Measurements from ENCODE around the gene TGM2. TPM values are rescaled to one million over a fixed set of nuclear protein-coding genes. Genes with fewer than 3 reads are reported as not detected.

TGM2 gene
- polyA plus RNA-seq, 3 donors, result 39.1 to 45.5 (median 42.3) TPM

DNA sequence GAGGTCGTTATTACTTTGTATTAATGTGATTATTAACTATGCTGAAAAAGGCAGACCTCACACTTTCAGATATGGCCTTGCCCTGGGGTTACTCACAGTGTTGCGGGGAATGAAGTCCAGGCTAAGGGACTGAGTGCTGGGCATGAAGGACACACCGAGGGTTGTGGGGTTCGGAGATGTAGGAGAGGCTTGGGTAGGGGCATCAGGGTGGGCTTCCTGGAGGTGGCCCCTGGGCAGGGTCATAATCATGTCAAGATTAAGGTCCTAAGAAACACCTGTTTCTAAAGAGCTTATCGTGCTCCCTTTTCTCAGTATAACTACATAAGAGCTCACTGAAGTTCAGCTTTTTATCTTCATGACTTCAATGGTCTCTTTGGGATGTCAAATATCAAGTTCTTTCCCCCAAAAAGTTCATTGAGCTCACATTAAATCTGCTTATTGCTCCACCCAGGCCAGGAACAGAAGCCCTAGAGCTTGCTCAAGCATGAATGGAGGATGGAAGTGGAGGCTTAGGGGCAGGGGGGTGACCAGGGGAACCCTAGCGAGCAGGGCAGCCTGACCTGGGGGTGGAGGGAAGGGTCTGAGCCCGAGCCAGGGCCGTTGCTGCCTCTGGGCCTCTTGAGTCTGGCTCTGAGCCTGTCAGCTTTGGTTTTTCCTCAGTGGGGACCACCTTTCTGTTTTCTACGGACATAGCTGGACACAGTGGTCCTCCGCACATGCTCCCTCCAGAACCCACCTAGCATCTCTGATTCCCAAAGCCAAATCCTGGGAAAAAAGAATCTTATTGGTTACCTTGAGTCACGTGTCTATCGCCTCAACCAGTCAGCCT is 37.3 kb upstream of the TGM2 start:
- no peak for DNase-seq

DNA sequence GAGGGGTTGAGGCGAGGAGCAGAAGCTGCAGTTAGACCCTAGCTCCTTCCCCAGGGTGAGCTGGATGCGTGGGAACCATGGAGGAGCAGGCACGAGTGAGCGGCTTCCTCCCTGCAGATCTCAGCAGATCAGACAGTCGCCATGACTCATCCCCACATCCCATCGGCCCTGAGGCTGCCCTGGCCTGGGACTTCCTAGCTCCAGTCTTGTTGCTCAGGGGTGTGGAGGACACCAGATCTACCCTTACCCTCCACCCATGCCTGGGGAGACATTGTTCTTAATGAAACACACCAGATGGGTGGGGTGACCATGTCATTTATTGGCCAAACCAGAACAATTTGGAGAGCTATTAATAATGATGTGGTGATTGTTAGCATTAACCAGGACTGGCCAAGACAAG is 36.3 kb upstream of the TGM2 start:
- no peak for DNase-seq

DNA sequence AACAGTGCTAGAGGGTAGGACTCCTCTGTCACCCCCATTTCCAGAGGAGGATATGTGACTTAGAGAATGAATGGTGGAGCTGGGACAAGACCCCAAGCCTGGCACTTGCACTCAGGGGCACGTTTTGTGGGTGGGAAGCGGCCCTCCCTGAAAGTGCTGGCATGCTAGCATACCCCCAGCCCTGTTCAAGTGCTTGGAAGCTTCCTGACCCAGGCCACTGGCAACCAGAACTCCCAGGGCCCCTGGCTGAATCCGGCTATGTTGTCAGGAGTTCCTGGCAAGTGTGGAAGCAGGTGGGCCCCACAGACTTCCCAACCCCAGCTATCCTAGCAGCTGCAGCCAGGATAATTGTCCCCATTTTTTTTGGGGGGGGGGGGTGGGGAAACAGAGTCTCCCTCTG is 35.6 kb upstream of the TGM2 start:
- no peak for DNase-seq

DNA sequence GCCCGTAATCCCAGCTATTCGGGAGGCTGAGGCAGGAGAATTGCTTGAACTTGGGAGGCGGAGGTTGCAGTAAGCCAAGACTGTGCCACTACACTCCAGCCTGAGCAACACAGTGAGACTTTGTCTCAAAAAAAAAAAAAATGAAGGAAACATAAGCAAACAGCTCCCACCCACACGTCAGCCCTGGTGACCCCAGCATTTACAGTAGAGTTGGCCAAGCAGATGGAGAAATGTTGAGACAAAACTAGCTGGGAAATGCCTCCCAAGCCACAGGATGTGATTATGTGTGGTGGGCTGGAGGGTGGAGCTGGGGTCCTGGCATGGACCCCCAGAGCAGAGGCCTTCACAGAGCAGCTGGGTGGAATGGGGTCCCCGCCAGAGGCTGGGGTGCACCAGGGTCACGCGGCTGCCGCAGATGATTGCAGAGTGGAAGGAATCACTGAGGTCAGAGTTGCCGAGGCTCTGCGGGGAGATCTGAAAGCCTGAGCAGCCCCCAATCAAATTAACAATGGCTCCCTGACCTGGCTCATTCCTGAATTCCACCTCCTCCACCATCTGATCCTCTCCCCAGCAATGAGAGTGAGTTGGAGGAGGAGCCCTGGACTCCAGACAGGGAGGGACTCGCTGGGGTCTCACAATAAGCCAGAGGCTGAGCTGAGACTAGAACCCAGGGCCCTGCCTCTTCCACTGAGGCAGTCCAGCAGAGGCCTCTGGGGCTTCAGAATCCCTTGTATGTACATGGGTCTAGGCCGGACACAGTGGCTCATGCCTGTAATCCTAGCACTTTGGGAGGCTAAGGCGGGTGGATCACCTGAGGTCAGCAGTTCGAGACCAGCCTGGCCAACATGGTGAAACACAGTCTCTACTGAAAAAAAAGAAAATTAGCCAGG is 34.7 kb upstream of the TGM2 start:
- no peak for DNase-seq

DNA sequence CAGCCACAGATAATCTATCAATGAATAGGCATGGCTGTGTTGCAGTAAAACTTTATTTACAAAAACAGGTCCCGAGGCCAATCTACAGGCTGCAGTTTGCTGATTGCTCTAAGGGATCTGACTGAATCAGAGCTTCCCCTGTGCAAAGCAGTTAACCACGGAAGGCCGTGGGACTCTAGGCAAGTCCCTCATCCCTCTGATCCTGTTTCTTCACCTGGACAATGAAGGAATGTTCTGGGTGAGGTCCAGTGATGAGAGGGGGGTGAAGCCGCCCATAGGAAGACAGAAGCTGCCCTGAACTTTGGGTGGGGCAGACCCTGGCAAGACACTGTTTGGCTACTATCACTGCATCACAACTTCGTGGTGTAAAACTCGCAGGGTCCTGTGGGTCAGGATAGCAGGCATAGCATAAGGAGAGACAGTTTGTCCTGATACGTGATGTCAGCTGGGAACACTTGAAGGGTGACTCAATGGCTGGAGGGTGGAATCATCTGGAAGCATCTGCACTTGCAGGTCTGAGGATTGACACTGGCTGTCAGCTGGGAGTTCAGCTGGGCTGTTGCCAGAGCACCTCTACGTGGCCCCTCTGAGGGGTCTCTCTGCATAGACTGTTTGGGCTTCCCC is 33.3 kb upstream of the TGM2 start:
- DNase-seq, result no peak

DNA sequence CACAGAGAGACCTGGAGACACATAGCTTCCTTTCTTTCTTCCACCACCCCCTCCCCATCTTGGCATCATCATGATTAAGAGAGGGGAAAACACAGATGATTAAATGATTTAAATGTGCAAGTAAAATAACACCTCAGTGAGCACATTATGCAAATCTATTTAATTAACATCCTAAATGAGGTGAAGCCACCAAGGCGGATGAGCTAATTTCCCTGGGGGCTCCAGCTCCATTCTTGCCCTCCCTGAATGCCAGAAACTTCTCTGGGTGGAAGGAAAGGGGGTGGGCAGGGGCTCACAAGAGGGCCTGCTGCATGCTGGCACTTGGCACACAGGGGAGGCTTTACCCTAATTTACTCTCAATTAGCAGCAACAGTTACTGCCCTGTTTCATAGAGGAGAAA is 32.5 kb upstream of the TGM2 start:
- no peak for DNase-seq

DNA sequence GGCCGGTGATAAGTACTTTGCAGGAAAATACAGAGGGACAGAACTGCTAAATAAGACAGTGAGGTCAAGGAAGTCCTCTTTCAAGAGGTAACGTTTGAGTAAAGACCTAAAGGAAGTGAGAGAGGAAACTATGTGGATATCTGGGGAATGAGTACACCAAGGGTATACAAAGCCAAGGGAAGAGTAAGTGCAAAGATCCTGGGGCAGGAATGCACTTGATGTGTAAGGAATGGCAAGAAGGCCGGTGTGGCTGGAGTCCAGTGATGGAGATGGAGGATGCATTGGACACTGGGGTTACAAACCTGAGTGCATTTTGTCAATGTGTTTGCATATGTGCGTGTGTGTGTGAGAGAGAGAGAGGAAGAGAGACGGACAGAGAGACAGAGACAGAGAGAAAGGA is 32.1 kb upstream of the TGM2 start:
- DNase-seq, result no peak

DNA sequence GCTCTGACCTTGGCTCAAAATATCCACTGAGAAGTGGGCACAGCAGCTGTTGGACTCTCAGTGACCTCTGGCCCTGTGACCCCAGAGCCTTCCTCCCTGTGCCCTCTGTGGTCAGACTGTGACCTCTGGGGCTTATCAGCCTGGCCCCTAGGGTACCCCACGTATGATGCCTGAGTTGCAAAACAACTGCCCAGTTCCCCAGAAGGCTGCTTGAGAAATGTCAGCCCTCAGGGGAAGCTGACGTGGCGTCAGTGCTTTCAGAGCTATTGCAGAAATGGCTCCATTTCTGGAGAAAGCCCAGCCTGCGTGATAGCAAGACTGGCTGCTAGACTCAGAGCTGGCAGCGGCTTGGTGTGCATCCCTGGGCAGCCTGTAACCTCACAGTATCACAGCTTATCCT is 31.5 kb upstream of the TGM2 start:
- no peak for DNase-seq

DNA sequence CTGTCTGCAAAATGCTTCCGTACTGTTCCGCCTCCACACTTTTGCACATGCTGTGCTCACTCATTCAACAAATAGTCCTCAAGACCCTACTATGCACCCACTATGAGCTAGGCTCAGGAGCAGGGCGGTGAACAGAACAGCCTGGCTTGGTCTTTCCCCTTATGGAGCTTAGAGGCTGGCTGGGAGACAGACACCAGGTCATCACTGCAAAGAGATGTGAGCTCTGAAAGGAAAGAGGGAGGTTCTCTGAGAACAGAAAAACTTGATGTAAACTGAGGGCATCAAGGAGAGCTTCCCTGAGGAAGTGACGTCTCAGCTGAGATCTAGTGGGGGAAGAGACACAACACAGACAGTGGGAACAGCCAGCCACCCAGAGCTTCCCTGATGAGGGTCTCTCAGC is 31.0 kb upstream of the TGM2 start:
- no peak for DNase-seq

DNA sequence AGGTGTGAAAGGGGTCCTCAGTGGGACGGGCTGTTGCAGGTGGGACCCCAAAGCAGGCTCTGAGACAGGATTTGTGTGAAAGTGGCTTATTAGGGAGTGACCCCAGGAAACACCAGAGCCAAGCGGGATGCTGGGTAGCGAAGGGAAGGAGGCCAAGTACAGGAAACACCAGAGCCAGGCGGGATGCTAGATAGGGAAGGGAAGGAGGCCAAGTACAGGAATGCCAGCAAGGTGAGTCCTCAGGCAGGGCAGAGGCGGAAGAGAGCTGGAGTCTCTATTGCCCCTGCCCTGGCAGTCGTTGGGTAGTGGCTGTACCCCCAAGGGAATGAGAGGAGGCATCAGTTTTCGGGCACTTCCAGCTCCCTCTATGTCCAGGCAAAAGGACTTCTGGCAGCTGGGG is 30.5 kb upstream of the TGM2 start:
- DNase-seq, result no peak

DNA sequence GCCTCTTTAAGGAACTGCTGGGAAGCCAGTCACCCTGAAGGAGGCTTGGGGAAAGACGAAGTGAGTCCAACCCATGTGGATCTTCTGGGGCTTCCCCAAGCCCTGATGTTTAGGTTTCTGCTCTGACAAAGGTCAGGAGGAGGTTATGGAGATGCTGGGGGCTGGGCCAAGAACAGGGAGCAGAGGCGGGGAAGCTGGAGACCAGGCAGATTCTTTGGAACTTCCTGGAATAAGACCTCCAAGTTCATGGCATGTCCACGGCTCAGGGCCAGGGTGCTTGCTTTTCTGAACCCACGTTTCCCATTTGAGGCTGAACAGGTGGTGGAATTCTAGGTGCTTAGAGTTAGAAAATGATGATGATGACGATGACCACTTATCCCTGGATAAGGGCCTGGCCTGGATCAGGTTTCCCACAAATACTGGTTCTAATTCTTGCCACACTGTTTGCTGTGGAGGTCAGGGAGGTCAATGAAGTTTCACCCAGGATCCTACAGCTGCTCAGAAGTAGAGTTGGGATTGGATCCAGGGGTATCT is 30.0 kb upstream of the TGM2 start:
- no peak for DNase-seq

DNA sequence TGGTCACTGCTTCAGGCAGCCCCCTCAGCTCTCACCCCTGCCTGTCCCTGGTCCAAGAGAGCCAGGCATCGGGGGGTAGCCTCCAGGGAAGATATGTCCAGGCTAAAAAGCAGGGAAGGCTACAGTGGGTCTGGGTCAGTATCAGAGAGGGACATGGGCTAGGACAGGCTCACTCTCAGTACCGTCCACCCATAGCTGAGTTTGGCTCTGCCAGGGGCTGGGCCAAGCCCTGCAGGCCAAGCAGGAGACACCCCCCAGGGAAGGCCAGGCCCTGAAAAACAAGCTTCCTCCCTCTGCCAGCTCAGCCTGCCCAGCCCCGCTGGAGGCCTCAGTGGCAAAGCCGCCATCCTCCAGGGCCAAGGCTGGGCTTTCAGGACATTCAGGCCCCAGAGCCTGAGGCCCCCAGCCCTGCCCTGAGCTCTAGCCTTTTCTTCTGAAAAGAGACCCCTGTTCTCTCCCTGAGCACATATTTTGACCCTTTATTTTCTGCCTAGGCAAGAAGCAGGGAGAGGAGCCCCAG is 28.6 kb upstream of the TGM2 start:
- DNase-seq, result no peak

DNA sequence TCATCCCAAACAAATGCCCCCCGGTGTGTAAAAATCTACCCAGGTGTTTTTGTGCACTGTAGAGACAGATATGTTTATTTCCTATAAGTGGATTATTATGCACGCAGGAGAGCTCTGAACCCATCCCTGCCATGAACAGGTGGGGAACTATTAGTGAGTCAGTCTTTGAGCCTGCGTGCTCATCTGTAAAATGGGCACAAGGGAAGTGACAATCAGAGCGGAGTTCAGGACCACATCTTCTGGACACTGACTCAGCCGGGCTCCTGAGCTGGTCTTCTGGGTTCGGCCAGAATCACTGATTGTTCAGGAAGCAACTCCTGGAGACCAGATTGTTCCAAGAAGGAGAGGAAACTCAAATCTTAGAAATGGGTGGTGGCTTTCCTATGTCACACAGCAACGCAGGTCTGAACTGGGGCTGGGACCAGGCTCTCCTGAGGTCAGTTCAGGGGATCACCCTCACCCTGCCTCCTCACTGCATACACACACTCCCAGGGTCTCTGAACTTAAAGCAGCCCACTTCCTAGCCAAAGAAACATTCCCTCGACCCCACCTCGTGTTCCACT is 27.3 kb upstream of the TGM2 start:
- no peak for DNase-seq

DNA sequence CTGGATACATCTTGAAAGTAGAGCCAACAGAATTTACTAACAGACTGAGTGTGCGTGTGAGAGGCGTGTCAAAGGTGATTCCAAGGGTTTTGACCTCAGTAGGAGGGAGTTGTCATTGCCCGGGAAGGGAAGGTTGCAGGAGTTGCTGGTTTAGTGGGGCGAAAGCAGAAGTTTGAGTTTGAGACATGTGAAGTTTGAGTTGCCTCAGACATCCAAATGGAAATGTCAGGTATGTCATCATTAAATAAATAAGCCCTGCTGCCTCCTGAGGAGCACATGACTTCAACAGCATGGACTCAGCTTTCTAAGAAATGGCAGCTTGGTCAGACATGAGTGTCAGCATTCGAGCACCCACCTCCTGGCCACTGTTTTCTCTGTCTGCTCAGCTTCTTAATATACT is 26.6 kb upstream of the TGM2 start:
- no peak for DNase-seq

DNA sequence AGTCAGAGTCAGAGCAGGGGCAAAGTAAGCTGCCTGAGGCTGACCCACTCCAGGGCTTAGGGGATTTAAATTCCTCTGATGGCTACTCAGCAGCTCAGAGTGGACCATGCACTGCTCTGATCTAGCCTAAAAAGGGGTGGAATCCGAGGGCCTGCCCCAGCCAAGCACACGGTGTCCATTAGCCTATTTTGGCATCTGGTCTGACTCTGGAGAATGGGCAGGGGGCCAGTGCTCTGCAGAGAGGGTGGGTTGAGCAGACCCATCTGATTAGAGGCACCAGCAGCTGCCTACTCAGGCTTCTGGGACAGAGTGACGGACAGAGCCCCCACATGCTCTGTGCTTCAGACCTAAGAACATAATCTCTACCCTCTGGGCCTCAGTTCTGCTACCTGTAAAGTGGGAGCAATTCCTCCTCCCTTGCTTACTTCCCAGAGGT is 25.9 kb upstream of the TGM2 start:
- DNase-seq, result no peak

DNA sequence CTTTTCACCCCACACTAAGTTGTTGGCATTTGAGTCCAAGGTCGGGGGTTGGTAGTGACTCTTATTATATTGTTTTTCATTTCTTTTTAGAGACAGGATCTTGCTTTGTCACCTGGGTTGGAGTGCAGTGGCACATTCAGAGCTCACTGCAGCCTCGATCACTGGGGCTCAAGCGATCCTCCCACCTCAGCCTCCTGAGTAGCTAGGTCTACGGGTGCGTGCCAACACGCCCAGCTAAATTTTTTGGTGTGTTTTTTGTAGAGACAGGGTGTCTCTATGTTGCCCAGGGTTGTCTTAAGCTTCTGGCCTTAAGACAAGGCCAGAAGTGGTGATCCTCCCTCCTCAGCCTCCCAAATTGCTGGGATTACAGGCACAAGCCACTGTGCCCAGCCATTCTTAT is 25.1 kb upstream of the TGM2 start:
- DNase-seq, result no peak

DNA sequence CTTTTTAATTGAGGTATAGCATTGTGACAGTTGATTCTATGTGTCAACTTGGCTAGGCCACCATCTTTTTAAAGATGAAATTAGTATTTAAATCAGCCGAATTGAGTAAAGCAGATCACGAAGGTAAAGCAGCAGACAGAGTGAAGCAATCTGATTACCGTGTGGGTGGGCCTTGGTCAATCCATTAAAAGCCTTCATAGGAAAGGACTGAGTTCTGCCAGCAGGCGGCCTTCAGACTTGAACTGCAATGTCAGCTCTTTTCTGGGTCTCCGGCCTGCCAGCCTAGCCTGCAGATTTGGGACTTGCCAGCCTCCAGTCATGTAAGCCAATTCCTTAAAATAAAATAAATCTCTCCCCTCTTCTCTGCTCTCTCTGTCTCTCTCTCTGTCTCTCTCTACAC is 22.4 kb upstream of the TGM2 start:
- no peak for DNase-seq

DNA sequence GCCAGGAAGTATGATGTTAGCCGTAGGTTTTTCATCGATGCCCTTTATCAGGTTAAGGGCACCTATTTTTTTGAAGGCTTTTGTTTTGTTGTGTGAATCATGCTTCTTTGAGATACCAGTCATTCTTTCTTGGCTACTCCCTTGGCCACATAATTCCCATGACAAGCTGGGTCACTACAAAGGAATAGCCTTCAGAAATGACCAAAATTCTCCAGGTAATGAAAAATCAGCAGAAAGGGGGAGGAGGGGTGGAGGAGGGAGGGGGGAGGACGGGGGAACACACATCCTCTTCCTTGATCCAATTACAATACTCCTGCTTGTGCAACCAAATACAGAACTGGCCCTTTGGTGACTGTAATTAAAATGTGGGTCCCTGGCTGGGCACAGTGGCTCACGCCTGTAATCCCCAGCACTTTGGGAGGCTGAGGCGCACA is 21.7 kb upstream of the TGM2 start:
- DNase-seq, result no peak

DNA sequence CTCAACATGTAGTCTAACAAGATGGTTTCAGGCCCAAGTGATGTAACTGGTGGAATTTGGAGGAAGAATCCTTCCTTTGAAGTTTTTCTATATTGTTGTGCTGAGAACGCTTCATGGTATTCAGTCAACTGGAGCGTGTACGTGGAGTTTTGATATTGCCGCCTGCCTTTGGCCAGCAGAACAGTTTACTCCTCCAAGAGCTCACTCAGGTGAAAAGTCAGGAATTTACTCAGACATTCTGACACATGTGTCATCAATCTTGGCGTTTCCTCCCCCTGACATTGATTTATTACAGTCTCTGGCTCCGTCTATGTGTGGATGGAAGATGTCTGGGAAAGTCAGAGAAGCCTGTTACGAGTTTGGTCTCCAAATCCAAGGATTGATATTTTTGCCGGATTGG is 19.0 kb upstream of the TGM2 start:
- peak; percentile 88 for DNase-seq

DNA sequence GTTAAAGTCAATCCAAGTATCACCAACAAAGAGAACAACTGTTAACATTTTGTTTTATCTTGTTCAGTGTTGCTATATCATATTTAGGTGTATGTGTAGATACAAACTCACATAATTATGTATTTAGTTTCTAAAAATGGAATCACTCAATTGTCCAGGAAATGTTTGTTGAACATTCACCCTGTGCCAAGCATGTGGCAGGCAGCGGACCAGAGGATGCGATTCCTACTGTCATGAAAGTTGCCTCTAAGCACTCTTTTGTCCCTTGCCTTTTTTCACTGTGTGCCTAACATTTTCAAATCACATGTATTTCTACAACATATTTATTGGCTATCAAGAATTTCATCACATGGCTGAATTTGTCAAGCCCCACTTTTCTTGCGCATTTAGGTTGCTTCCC is 16.9 kb upstream of the TGM2 start:
- DNase-seq, result no peak

DNA sequence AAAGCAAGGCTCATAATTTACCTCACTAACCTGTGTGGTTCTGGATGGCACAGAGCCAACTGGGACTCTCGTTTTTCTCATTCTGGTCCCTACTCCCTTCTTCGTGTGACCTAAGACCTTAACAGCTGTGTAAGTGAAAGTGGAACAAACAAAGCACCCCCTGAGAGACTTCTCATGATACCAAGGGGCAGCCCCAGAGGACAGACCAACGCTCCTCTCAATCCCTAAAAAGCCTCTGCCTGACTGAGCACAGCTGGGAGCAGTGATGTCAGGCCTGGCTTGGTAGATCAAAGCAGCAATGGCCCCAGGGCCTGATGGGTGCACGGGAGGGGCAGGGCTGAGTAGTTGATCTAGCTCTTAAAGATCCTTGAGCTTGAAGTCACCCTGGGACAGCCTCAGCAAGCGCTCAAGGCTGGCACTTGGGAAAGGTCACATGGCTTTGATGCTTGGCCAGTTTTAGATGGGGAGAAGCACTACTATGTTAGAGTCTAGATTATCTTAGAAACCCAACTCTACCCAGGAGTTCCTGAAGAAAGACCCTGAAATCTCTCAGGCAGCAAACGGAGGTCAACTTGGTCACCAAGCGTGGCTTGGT is 16.2 kb upstream of the TGM2 start:
- DNase-seq, result no peak
